K562 (cell line): ENCODE data around the gene BRME1. TPM values are rescaled to one million over a fixed set of nuclear protein-coding genes. Genes with fewer than 3 reads are reported as not detected.

ENCODE experiments used
- BCLAF1 ChIP-seq, 2 experiments: fragments of 450-650 bp in 1 of 2; IDR thresholded peaks; 2 replicates each; pipeline ENCODE4 v1.6.1; 2011 to 2017; ENCODE audit warnings: low read depth in 2 of 2, antibody characterized with exemption in 1 of 2, borderline replicate concordance in 1 of 2, low read length in 1 of 2, mild to moderate bottlenecking in 1 of 2, mixed read lengths in 1 of 2; ENCODE audit not compliant: control insufficient read depth in 1 of 2
- BRD9 ChIP-seq: fragments of 450-650 bp; IDR thresholded peaks from 2 replicates; pipeline ENCODE4 v1.6.1; 2018; ENCODE audit warnings: low read depth; ENCODE audit not compliant: partially characterized antibody
- BRF1 ChIP-seq: IDR thresholded peaks from 3 replicates; pipeline ENCODE4 v1.6.1; 2011; ENCODE audit warnings: borderline replicate concordance, mild to moderate bottlenecking; ENCODE audit not compliant: insufficient read length; ENCODE audit errors: extremely low read depth
- CTCF ChIP-seq, 3 experiments: IDR thresholded peaks in 2 of 3; conservative IDR thresholded peaks in 1 of 3; 2 replicates each; pipeline ENCODE4 v1.5.1; 2011 to 2012; ENCODE audit warnings: low read length in 3 of 3, mild to moderate bottlenecking in 3 of 3, control low read depth in 2 of 3, improper control_type of control experiment in 1 of 3, inconsistent platforms in 1 of 3, low read depth in 1 of 3, mixed read lengths in 1 of 3, moderate library complexity in 1 of 3; ENCODE audit not compliant: insufficient read depth in 2 of 3
- DDX20 ChIP-seq: fragments of 450-650 bp; IDR thresholded peaks from 2 replicates; pipeline ENCODE4 v1.6.1; 2016; ENCODE audit warnings: missing genetic modification characterization, low read depth, mild to moderate bottlenecking, missing compliant biosample characterization, moderate library complexity
- DMBX1 ChIP-seq: fragments of 250-450 bp; sonication (Bioruptor Pico); IDR thresholded peaks from 2 replicates; pipeline ENCODE4 v1.8.0; 2022; ENCODE audit warnings: inconsistent platforms, mild to moderate bottlenecking, moderate library complexity, borderline replicate concordance
- ERF ChIP-seq: fragments of 450-650 bp; formaldehyde crosslinking; IDR thresholded peaks from 2 replicates; pipeline ENCODE4 v1.4.0; 2020; ENCODE audit warnings: mild to moderate bottlenecking, mixed read lengths
- HDAC8 ChIP-seq: fragments of 450-650 bp; IDR thresholded peaks from 2 replicates; pipeline ENCODE4 v1.6.1; 2016; ENCODE audit warnings: mild to moderate bottlenecking, missing genetic modification characterization, moderate library complexity, missing compliant biosample characterization
- ILF3 ChIP-seq: fragments of 450-650 bp; IDR thresholded peaks from 2 replicates; pipeline ENCODE4 v1.6.1; 2018; ENCODE audit warnings: antibody characterized with exemption, mild to moderate bottlenecking, moderate library complexity, borderline replicate concordance
- KLF1 ChIP-seq: fragments of 450-650 bp; IDR thresholded peaks from 2 replicates; pipeline ENCODE4 v1.6.1; 2016; ENCODE audit warnings: missing genetic modification characterization, missing compliant biosample characterization
- MXI1 ChIP-seq: IDR thresholded peaks from 2 replicates; pipeline ENCODE4 v1.6.1; 2011; ENCODE audit warnings: low read depth, mild to moderate bottlenecking, improper control_type of control experiment, low read length
- NFE2 ChIP-seq: IDR thresholded peaks from 2 replicates; pipeline ENCODE4 v1.6.1; 2014; ENCODE audit warnings: antibody characterized with exemption, low read depth
- POLR2AphosphoS5 ChIP-seq: IDR thresholded peaks from 2 replicates; pipeline ENCODE4 v1.6.1; 2011; ENCODE audit warnings: mild to moderate bottlenecking, low read depth, low read length, moderate library complexity; ENCODE audit not compliant: control insufficient read depth, insufficient read depth
- SMARCA4 ChIP-seq: fragments of 450-650 bp; IDR thresholded peaks from 2 replicates; pipeline ENCODE4 v1.6.1; 2016
- SMARCA5 ChIP-seq: fragments of 450-650 bp; IDR thresholded peaks from 2 replicates; pipeline ENCODE4 v1.6.1; 2016
- SNAPC5 ChIP-seq: fragments of 250-450 bp; sonication (Bioruptor Pico); IDR thresholded peaks from 2 replicates; pipeline ENCODE4 v1.8.0; 2021; ENCODE audit warnings: moderate library complexity, mild to moderate bottlenecking, inconsistent platforms
- STAT5A ChIP-seq: IDR thresholded peaks from 2 replicates; pipeline ENCODE4 v1.6.1; 2012; ENCODE audit warnings: low read length, inconsistent platforms, borderline replicate concordance
- ZEB2 ChIP-seq: fragments of 450-650 bp; IDR thresholded peaks from 2 replicates; pipeline ENCODE4 v1.6.1; 2016
- ZNF197 ChIP-seq: fragments of 200-800 bp; sonication (Bioruptor generic); IDR thresholded peaks from 2 replicates; pipeline ENCODE4 v1.6.1; 2016; ENCODE audit warnings: low read depth, missing genetic modification characterization, missing compliant biosample characterization
- ZNF253 ChIP-seq: fragments of 250-450 bp; sonication (Bioruptor Pico); conservative IDR thresholded peaks from 2 replicates; pipeline ENCODE4 v1.6.1; 2021; ENCODE audit warnings: mild to moderate bottlenecking
- ZNF449 ChIP-seq: fragments of 250-450 bp; sonication (Bioruptor Pico); IDR thresholded peaks from 2 replicates; pipeline ENCODE4 v1.8.0; 2022; ENCODE audit warnings: moderate library complexity, mild to moderate bottlenecking, inconsistent platforms
- polyA plus RNA-seq, 8 experiments: library from polyadenylated mRNA; depleted of rRNA in 4 of 8; stranded (reverse) in 5 of 8; unstranded in 3 of 8; fragments of >200 nt; fragmentation: Nextera tagmentation in 2 of 8; fragmentation: Illumina TruSeq in 1 of 8; extraction: Ambion mirVana in 2 of 8; extraction: Trizol in 1 of 8; gene quantifications; 2 replicates each; pipeline versions ENCODE4 v1.2.1 to v1.2.3, GENCODE V29; 2011 to 2014; ENCODE audit warnings: inconsistent platforms in 1 of 8, missing spikeins in 1 of 8
- total RNA-seq, 7 experiments: library from RNA; depleted of rRNA in 6 of 7; stranded (reverse); fragments of >200 nt in 6 of 7; fragmentation: Illumina TruSeq in 2 of 7; extraction: Trizol in 2 of 7; gene quantifications; 2 replicates each; pipeline versions ENCODE4 v1.2.1 to v1.2.3, GENCODE V29; 2011 to 2021; ENCODE audit warnings: low replicate concordance in 1 of 7

BRME1 gene
- total and polyA plus RNA-seq, 9 of the 15 experiments (the other 6 are each of a cell fraction or from before 2014, with no cell fraction given): 0.75 to 6.1 (median 3.6) TPM

- no peak for TF ChIP-seq BCLAF1 (IDR thresholded peaks at IDR 0.05; ENCODE audit: borderline replicate concordance in 1 of 2, control insufficient read depth in 1 of 2, low read depth in 2 of 2, low read length in 1 of 2)
- no peak for TF ChIP-seq KLF1
- no peak for TF ChIP-seq SMARCA5
- no peak for TF ChIP-seq BRF1
- no peak for TF ChIP-seq SNAPC5 (CRISPR knock-in tag)
- TF ChIP-seq NFE2: no peak
- no peak for TF ChIP-seq ZNF253 (CRISPR knock-in tag)
- TF ChIP-seq ILF3: no peak
- TF ChIP-seq ZNF449 (CRISPR knock-in tag): no peak
- TF ChIP-seq POLR2AphosphoS5: peak; percentile 28; the same call in 1 of the 2 replicates
- TF ChIP-seq MXI1: peak; percentile 94
- TF ChIP-seq ZEB2: no peak; the same call in 1 of the 2 replicates
- TF ChIP-seq BRD9: peak; percentile 86
- TF ChIP-seq ERF (CRISPR knock-in tag): 0 out of 2 replicates have a peak, but pooled peaks have one; percentile 32
- TF ChIP-seq ZNF197: no peak
- no peak for TF ChIP-seq CTCF (IDR thresholded peaks at IDR 0.05 in 2 of 3, conservative IDR thresholded peaks at IDR 0.05 in 1 of 3; ENCODE audit: insufficient read depth in 2 of 3, low read depth in 1 of 3, low read length in 3 of 3)
- TF ChIP-seq DMBX1 (CRISPR knock-in tag): peak; percentile 54
- TF ChIP-seq HDAC8 (tag): peak; percentile 66; the same call in 1 of the 2 replicates
- no peak for TF ChIP-seq STAT5A
- 0 out of 2 replicates have a peak, but pooled peaks have one; percentile 34 for TF ChIP-seq DDX20 (tag)
- peak; percentile 80 for TF ChIP-seq SMARCA4
Observed at GRCh38 chr19:13846557-13847406, 59.1 kb downstream of the BRME1 start (continued).
